HG03558 (cell line): ENCODE measurements around the gene CTNNA3.

Experiments
- ATAC-seq: cut with Tn5 transposase; IDR thresholded peaks from one replicate; pipeline ENCODE4 v1.9.1; 2021; ENCODE audit warnings: moderate number of reproducible peaks; ENCODE audit not compliant: unreplicated experiment; ENCODE audit errors: extremely low read depth

The CTNNA3 gene

GRCh38 chr10:66550351-66550750 lies 1145.6 kb downstream of the CTNNA3 start:
- no peak for ATAC-seq

- no peak for ATAC-seq
Measured at GRCh38 chr10:66538908-66539307, 1157.1 kb downstream of the CTNNA3 start.

DNA sequence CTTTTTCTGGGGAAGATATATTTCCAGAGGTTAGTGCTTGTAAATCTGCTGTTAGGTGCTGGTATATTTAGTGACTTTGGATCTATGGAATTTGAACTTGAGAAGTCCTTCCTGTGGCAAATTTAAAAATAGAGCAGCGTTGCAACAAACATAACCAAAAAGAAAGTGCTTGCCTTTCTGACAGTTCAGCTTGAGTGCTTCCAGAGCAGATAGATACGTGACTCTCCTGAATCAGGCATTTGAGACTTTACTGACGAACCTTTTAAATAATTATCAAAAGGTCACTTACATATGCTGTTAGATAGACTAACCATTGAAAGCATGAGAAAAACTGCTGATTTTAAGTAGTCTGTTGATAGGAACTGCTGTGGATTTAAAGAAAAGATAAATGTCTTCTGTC lies 1157.6 kb downstream of the CTNNA3 start:
- no peak for ATAC-seq

- ATAC-seq: no peak
Measured at GRCh38 chr10:66537186-66537585, 1158.8 kb downstream of the CTNNA3 start.

DNA sequence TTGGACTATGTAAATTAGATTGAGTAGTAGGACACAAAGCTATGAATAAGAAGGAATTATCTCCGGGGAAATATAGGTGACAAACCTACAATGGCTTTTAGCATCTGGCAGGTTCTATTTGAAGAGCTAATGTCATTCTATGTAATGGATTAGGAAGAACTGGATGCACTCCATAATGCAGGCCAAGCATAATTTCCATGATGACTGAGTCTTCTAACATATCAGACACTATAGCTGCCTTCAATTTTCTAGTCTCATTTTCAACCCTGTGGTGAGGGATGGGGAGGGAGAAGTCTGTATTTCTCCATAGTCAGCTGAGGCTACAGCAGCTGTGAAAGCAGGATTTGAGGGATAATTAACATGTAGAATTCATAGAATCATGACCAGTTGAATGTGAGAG lies 1160.6 kb downstream of the CTNNA3 start:
- no peak for ATAC-seq

- no peak for ATAC-seq
Measured at GRCh38 chr10:66534866-66535265, 1161.1 kb downstream of the CTNNA3 start.

GRCh38 chr10:66521506-66521905 lies 1174.5 kb downstream of the CTNNA3 start:
- ATAC-seq: no peak

DNA sequence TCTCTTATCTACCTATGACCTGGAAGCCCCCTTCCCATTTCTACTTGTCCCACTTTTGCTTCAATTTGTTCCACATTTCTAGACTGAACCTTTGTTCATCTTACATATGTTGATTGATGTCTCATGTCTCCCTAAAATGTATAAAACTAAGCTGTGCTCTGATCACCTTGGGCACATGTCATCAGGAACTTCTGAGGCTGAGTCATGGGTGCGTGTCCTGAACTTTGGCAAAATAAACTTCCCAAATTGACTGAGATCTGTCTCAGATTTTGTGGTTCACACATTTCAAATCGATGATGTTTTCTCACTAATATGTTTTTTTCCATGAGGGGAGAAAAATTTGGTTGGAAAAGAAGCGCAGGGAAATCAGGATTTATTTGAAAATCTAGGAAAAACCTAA lies 1176.4 kb downstream of the CTNNA3 start:
- ATAC-seq: no peak

GRCh38 chr10:66514666-66515065 lies 1181.3 kb downstream of the CTNNA3 start:
- no peak for ATAC-seq

DNA sequence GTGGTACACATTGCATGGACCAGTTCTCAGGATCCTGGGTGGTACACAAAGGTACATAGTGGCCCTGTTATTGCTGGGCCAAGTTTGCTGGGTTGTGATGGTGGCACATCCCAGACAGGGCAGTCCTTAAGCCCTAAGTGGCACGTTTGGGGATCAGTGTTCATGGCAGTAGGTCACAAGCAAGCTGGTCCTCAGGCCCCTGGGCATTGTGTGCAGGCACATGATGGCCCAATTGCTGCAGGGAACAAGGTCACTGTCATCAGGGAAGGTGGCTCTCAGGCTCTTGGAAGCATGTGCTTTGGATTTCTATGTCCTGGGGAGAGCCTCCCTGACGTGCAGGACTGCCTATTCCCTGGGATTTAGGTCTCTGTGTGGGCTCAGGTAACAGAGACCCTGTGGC lies 1182.5 kb downstream of the CTNNA3 start:
- no peak for ATAC-seq

GRCh38 chr10:66505003-66505657 lies 1190.9 kb downstream of the CTNNA3 start:
- no peak for ATAC-seq

- ATAC-seq: no peak
Measured at GRCh38 chr10:66501356-66501755, 1194.6 kb downstream of the CTNNA3 start.

DNA sequence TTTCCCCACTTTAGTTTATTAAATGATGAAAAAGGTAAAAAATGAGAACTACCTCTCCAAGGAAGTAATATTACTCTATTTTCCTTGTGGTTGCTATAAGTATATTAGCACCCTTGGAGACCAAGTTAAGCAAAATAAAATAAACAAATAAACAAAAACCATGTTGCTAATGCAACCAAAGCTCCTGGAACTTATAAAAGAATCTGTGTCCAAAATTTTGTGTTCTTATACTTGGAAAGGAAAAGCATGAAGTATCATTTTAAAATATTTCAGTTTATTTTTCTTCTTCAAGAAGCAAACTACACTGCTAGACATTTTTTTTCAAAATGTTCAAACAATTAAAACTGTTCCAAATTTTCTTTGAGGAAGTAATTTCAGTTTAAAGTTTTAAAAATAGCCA lies 1212.0 kb downstream of the CTNNA3 start:
- ATAC-seq: no peak

GRCh38 chr10:66472156-66472555 lies 1223.8 kb downstream of the CTNNA3 start:
- no peak for ATAC-seq

- no peak for ATAC-seq
Measured at GRCh38 chr10:66467042-66467441, 1229.0 kb downstream of the CTNNA3 start.

- no peak for ATAC-seq
Measured at GRCh38 chr10:66466622-66467021, 1229.4 kb downstream of the CTNNA3 start.

DNA sequence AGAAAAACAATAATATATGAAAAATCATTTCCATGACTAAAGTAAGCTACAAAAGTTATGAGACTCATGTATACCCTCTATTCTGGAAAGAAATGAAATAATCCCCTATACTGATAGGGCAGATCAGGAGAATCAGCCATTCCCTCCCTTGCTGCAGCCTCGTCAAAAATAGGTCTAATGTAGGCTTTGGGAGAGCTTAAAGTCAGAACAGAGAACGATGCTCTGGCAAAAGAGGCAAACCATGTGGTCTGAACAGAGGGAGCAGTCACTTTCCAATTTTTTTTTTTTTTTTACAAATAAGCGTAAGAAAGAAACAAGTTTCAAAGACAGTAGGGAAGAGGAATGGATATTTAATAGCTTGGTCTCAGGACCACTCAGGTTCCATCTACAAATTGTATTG lies 1232.4 kb downstream of the CTNNA3 start:
- no peak for ATAC-seq

DNA sequence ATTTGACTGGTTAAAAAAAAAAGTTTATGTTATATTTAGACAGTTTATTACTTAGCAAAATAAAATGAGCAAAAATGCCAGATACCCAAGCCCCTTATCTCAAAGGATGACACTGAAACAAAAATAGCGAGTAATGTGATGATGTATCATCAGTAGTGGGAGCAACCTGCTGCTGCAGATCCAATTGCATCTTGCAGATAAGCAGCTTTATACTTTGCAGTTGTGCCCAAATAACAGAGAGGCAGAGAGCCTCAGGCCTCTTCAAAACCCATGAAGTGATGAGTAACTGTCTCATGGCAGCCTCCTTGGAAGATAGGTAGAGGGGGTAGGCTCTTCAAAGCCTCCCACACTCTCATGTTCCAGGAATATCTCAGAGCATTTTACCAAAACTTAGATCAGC lies 1238.4 kb downstream of the CTNNA3 start:
- ATAC-seq: no peak

- ATAC-seq: no peak
Measured at GRCh38 chr10:66455304-66455703, 1240.7 kb downstream of the CTNNA3 start.

DNA sequence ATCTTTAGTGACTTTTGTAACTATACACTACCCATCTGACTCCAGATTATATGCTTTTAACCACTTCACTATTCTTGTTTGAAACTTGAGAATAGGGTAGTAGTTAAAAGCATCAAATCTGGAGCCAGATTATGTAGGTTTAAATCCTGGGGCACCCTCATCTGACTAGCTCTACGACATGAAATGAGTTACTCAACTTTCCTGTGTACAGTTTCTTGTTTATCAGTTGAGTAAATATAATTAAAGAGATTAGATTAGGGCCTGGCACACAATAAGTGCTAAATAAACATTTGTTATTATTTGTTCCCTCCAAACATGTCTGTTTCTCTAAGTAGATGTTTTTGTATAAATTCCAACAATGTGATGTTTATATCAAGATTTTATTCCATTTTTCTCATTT lies 1255.4 kb downstream of the CTNNA3 start:
- no peak for ATAC-seq

DNA sequence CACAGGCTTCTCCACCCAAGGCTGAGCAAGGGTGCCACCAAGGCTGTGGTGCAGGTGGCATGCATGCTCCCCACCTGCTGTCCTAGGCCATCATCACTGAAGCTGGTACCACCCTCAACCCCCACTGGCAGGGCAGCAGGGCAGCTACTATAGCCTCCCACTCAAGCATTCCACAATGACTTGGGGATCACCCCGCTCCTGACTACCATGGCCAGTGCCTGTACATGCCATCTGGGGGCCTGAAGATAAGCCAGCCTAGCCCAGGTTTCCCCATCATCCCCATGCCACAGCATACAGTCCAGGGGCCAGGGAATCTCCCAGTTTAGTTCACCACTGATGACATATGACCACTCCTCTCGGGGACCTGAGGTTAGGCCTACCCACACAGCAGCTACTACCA lies 1281.1 kb downstream of the CTNNA3 start:
- ATAC-seq: no peak

- no peak for ATAC-seq
Measured at GRCh38 chr10:66405566-66405965, 1290.4 kb downstream of the CTNNA3 start.

DNA sequence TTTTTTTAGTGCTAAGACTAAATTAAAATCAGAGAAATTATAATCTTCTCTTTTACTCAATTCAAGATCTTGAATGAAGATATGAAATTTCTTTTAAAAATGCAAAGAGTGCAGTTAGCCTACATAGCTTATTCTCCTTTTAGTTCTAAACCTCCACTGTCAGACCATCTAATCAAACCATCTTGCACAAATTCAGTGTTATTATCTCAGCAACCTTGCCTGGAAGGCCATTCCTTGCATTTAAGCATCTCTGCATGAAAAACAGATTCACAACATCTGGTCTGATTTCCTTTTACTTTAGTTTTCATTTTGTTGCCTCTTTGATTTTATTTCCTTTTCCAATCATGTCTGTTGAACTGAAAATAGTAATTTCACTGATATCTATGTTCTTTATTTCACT lies 1297.3 kb downstream of the CTNNA3 start:
- no peak for ATAC-seq
